ENCODE results near the gene ARHGEF37.
"Not testable (repeated sequence)": the region's sequence is repeated elsewhere in the genome, so short reads cannot be mapped to it uniquely, and the experiment has no call there.

The ARHGEF37 gene

DNA sequence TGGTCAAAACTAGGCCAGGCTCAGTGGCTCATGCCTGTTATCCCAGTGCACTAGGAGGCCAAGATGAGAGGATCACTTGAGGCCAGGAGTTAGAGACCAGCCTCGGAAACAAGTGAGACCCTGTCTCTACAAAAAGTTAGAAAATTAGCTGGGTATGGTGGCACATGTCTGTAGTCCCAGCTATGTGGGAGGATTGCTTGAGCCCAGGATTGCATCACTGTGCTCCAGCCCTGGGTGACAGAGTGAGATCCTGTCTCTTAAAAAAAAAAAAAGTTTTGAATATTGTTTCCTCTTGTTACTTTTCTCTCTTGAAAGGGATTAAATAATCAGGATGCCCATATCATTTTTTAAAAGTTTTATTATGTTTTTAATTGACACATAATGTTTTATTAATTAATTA lies 7.6 kb downstream of the ARHGEF37 start:
- TF ChIP-seq, protein P1, sequence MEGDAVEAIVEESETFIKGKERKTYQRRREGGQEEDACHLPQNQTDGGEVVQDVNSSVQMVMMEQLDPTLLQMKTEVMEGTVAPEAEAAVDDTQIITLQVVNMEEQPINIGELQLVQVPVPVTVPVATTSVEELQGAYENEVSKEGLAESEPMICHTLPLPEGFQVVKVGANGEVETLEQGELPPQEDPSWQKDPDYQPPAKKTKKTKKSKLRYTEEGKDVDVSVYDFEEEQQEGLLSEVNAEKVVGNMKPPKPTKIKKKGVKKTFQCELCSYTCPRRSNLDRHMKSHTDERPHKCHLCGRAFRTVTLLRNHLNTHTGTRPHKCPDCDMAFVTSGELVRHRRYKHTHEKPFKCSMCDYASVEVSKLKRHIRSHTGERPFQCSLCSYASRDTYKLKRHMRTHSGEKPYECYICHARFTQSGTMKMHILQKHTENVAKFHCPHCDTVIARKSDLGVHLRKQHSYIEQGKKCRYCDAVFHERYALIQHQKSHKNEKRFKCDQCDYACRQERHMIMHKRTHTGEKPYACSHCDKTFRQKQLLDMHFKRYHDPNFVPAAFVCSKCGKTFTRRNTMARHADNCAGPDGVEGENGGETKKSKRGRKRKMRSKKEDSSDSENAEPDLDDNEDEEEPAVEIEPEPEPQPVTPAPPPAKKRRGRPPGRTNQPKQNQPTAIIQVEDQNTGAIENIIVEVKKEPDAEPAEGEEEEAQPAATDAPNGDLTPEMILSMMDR (IDR thresholded peaks at IDR 0.05; ENCODE audit: borderline replicate concordance, extremely low read depth, low read length, poor library complexity, severe bottlenecking): no peak
- no peak for TF ChIP-seq EZH2 (IDR thresholded peaks at IDR 0.05; ENCODE audit: borderline replicate concordance, low read depth, low read length, severe bottlenecking)
- H4K20me1 ChIP-seq (ENCODE audit: insufficient read depth, low read length): no peaks in the 10 kb centered on the region

DNA sequence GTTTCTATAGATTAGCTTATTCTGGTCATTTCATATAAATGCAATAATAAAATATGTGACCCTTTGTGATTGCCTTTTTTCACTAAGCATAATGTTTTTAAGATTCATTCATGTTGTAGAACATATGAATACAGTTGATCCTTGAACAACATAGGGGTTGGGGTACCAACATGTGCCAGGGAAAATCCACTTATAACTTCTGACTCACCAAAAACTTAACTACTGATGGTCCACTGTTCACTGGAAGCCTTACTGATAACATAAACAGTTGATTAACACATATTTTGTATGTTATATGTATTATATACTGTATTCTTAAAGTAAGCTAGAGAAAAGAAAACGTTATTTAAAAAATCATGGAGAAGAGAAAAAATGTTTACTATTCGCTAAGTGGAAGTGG lies 12.1 kb downstream of the ARHGEF37 start:
- no peak for ATAC-seq (ENCODE audit: insufficient read depth, low read depth)
- Histone ChIP-seq H3K9ac (ENCODE audit: low read depth, low read length) (no peak overlapping the region), H4K20me1 (ENCODE audit: insufficient read depth, low read length) (no peaks in the 10 kb centered on the region), H3K4me1 (ENCODE audit: insufficient read depth, low read length) (no peaks in the 10 kb centered on the region), H3K27ac (ENCODE audit: low read length) (no peak overlapping the region), H3K4me2 (ENCODE audit: insufficient read depth, low read length) (no peak overlapping the region), H3K79me2 (ENCODE audit: insufficient read depth, low read length) (no peaks in the 10 kb centered on the region), H3K36me3 (ENCODE audit: insufficient read depth, low read length) (no peaks in the 10 kb centered on the region), H3K9me3 (ENCODE audit: insufficient read depth, low read length, severe bottlenecking) (no peaks in the 10 kb centered on the region), H2AFZ (ENCODE audit: low read depth, low read length) (no peak overlapping the region), H3K4me3 (ENCODE audit: low read depth in 1 of 2, low read length in 2 of 2) (no peak overlapping the region), H3K27me3 (ENCODE audit: insufficient read depth, low read length, poor library complexity) (peaks cover 9% of the 10 kb centered on the region)
- no peak for DNase-seq
- TF ChIP-seq, protein P1 (IDR thresholded peaks at IDR 0.05; ENCODE audit: borderline replicate concordance, extremely low read depth, low read length, poor library complexity, severe bottlenecking): no peak
- TF ChIP-seq EZH2 (IDR thresholded peaks at IDR 0.05; ENCODE audit: borderline replicate concordance, low read depth, low read length, severe bottlenecking): no peak

More for the DNA sequence above, 7.6 kb downstream of the ARHGEF37 start:
- Histone ChIP-seq H3K27me3 (ENCODE audit: insufficient read depth, low read length, poor library complexity) (no peaks in the 10 kb centered on the region), H3K79me2 (ENCODE audit: insufficient read depth, low read length) (no peaks in the 10 kb centered on the region), H3K36me3 (ENCODE audit: insufficient read depth, low read length) (no peaks in the 10 kb centered on the region), H3K9me3 (ENCODE audit: insufficient read depth, low read length, severe bottlenecking) (no peaks in the 10 kb centered on the region), H3K4me1 (ENCODE audit: insufficient read depth, low read length) (no peaks in the 10 kb centered on the region), H3K27ac (ENCODE audit: low read length) (no peak overlapping the region), H3K9ac (ENCODE audit: low read depth, low read length) (no peak overlapping the region), H3K4me2 (ENCODE audit: insufficient read depth, low read length) (no peak overlapping the region), H3K4me3 (ENCODE audit: low read depth in 1 of 2, low read length in 2 of 2) (no peak overlapping the region), H2AFZ (ENCODE audit: low read depth, low read length) (no peak overlapping the region)
- DNase-seq (no peak), ATAC-seq (ENCODE audit: insufficient read depth, low read depth) (no peak)

DNA sequence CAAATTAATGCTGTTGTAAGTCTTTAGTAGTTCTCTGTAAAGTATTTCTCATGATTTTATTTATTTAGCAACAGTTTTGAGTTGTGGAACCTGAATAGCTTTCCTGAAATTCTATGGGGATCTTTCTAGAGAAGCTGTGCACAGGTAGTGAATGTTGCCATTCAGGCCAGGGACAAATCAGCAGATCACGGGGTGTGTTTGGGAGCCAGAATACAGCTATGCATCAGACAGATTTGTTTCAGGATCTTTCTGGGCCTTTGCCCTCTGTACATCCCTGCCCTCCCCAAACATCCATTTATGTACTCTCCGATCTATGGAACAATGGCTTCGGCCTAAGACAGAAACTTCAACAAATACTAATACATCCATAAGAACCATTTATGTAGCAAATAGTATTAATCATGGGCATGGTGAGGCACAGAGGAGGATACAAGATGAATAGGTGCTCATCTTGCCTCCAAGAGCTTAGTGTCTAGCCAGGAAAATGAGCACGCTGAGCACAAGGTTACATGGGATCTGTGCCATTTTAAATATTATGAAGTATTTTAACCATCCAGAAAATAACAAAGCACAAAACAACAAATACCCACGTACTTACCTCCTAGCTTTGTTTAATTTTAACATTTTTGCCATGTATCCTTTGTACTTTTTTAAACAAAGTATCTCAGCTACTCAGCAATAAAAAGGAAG lies 13.1 kb downstream of the ARHGEF37 start:
- Histone ChIP-seq H3K9me3 (ENCODE audit: insufficient read depth, low read length, severe bottlenecking) (no peaks in the 10 kb centered on the region), H2AFZ (ENCODE audit: low read depth, low read length) (no peak overlapping the region), H3K4me2 (ENCODE audit: insufficient read depth, low read length) (no peak overlapping the region)

DNA sequence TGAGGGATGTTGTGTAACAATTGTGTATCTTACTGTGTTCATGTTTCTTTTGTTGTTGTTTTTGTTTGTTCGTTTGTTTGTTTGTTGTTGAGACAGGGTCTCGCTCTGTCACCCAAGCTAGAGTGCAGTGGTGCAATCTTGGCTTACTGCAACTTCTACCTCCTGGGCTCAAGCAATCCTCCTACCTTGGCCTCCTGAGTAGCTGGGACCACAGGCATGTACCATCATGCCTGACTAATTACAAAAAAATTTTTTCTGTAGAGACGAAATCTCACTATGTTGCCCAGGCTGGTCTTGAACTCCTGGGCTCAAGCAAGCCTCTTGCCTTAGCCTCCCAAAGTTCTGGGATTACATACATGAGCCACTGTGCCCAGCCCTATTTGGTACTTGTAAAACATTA lies 13.8 kb downstream of the ARHGEF37 start:
- not testable (repeated sequence) for H3K27ac ChIP-seq (ENCODE audit: low read length); H4K20me1 ChIP-seq (ENCODE audit: insufficient read depth, low read length); H2AFZ ChIP-seq (ENCODE audit: low read depth, low read length); DNase-seq; H3K27me3 ChIP-seq (ENCODE audit: insufficient read depth, low read length, poor library complexity); ATAC-seq (ENCODE audit: insufficient read depth, low read depth); H3K9ac ChIP-seq (ENCODE audit: low read depth, low read length); H3K36me3 ChIP-seq (ENCODE audit: insufficient read depth, low read length); H3K4me3 ChIP-seq (ENCODE audit: low read depth in 1 of 2, low read length in 2 of 2); H3K4me1 ChIP-seq (ENCODE audit: insufficient read depth, low read length); H3K79me2 ChIP-seq (ENCODE audit: insufficient read depth, low read length); H3K4me2 ChIP-seq (ENCODE audit: insufficient read depth, low read length); H3K9me3 ChIP-seq (ENCODE audit: insufficient read depth, low read length, severe bottlenecking)

More for the DNA sequence above, 13.1 kb downstream of the ARHGEF37 start:
- Histone ChIP-seq H3K4me1 (ENCODE audit: insufficient read depth, low read length) (no peaks in the 10 kb centered on the region), H4K20me1 (ENCODE audit: insufficient read depth, low read length) (no peaks in the 10 kb centered on the region), H3K36me3 (ENCODE audit: insufficient read depth, low read length) (no peaks in the 10 kb centered on the region), H3K9ac (ENCODE audit: low read depth, low read length) (no peak overlapping the region), H3K27ac (ENCODE audit: low read length) (no peak overlapping the region), H3K27me3 (ENCODE audit: insufficient read depth, low read length, poor library complexity) (peaks cover 9% of the 10 kb centered on the region), H3K4me3 (ENCODE audit: low read depth in 1 of 2, low read length in 2 of 2) (no peak overlapping the region), H3K79me2 (ENCODE audit: insufficient read depth, low read length) (no peaks in the 10 kb centered on the region)
- DNase-seq: no peak
- ATAC-seq (ENCODE audit: insufficient read depth, low read depth): no peak
- TF ChIP-seq, protein P1 (IDR thresholded peaks at IDR 0.05; ENCODE audit: borderline replicate concordance, extremely low read depth, low read length, poor library complexity, severe bottlenecking): no peak
- no peak for TF ChIP-seq EZH2 (IDR thresholded peaks at IDR 0.05; ENCODE audit: borderline replicate concordance, low read depth, low read length, severe bottlenecking)

All from DND-41 (cell line).